GM12878 (cell line): Measurements from ENCODE around the gene WASF2. TPM values are rescaled to one million over a fixed set of nuclear protein-coding genes. Genes with fewer than 3 reads are reported as not detected.

Source experiments
- ATF7 ChIP-seq: fragments of 450-650 bp; IDR thresholded peaks from 2 replicates; pipeline ENCODE4 v1.6.1; 2016; ENCODE audit warnings: low read depth, mild to moderate bottlenecking
- BACH1 ChIP-seq: fragments of 450-650 bp; IDR thresholded peaks from 2 replicates; pipeline ENCODE4 v1.6.1; 2017; ENCODE audit warnings: mild to moderate bottlenecking, borderline replicate concordance
- BCL11A ChIP-seq: IDR thresholded peaks from 2 replicates; pipeline ENCODE4 v1.6.1; 2011; ENCODE audit warnings: low read depth, low read length
- BHLHE40 ChIP-seq, 2 experiments: fragments of 450-650 bp in 1 of 2; IDR thresholded peaks; 2 replicates each; pipeline ENCODE4 v1.6.1; 2011 to 2017; ENCODE audit warnings: low read depth in 2 of 2, borderline replicate concordance in 1 of 2, improper control_type of control experiment in 1 of 2, low read length in 1 of 2, mild to moderate bottlenecking in 1 of 2
- CHD4 ChIP-seq: fragments of 200-600 bp; sonication (generic); IDR thresholded peaks from 2 replicates; pipeline ENCODE4 v1.6.1; 2016; ENCODE audit warnings: mild to moderate bottlenecking
- DPF2 ChIP-seq: fragments of 450-650 bp; IDR thresholded peaks from 2 replicates; pipeline ENCODE4 v1.6.1; 2017; ENCODE audit warnings: mild to moderate bottlenecking
- GABPA ChIP-seq: IDR thresholded peaks from 2 replicates; pipeline ENCODE4 v1.6.1; 2014; ENCODE audit warnings: antibody characterized with exemption, low read depth, mild to moderate bottlenecking, inconsistent platforms
- IKZF2 ChIP-seq, 2 experiments: fragments of 450-650 bp; IDR thresholded peaks; 2 replicates each; pipeline ENCODE4 v1.6.1; 2017; ENCODE audit warnings: mild to moderate bottlenecking in 2 of 2, moderate library complexity in 2 of 2
- MEF2B ChIP-seq: fragments of 450-650 bp; IDR thresholded peaks from 2 replicates; pipeline ENCODE4 v1.6.1; 2018; ENCODE audit warnings: mild to moderate bottlenecking, moderate library complexity; ENCODE audit not compliant: partially characterized antibody, poor library complexity, severe bottlenecking
- MTA3 ChIP-seq: IDR thresholded peaks from 2 replicates; pipeline ENCODE4 v1.6.1; 2012; ENCODE audit warnings: low read length, inconsistent platforms, borderline replicate concordance
- NFXL1 ChIP-seq: fragments of 450-650 bp; IDR thresholded peaks from 2 replicates; pipeline ENCODE4 v1.6.1; 2017; ENCODE audit warnings: antibody characterized with exemption, mild to moderate bottlenecking, borderline replicate concordance
- NFYB ChIP-seq: IDR thresholded peaks from 2 replicates; pipeline ENCODE4 v1.6.1; 2011; ENCODE audit warnings: low read depth, mild to moderate bottlenecking, low read length, improper control_type of control experiment, moderate library complexity; ENCODE audit not compliant: insufficient read depth
- RFX5 ChIP-seq: IDR thresholded peaks from 2 replicates; pipeline ENCODE4 v1.6.1; 2011; ENCODE audit warnings: low read depth, low read length, improper control_type of control experiment
- SIN3A ChIP-seq: IDR thresholded peaks from 2 replicates; pipeline ENCODE4 v1.6.1; 2012; ENCODE audit warnings: low read depth, low read length, improper control_type of control experiment
- STAT1 ChIP-seq: fragments of 450-650 bp; conservative IDR thresholded peaks from 2 replicates; pipeline ENCODE4 v1.6.1; 2014; ENCODE audit warnings: antibody characterized with exemption, mild to moderate bottlenecking
- SUPT20H ChIP-seq: IDR thresholded peaks from 2 replicates; pipeline ENCODE4 v1.6.1; 2011; ENCODE audit warnings: low read depth, mild to moderate bottlenecking, low read length, moderate library complexity, borderline replicate concordance; ENCODE audit not compliant: control insufficient read depth
- TCF7 ChIP-seq: IDR thresholded peaks from 2 replicates; pipeline ENCODE4 v1.6.1; 2014; ENCODE audit warnings: antibody characterized with exemption, borderline replicate concordance
- WRNIP1 ChIP-seq: IDR thresholded peaks from 2 replicates; pipeline ENCODE4 v1.6.1; 2011; ENCODE audit warnings: low read depth, low read length, improper control_type of control experiment, borderline replicate concordance
- YY1 ChIP-seq: IDR thresholded peaks from 2 replicates; pipeline ENCODE4 v1.6.1; 2011; ENCODE audit warnings: low read depth, mild to moderate bottlenecking, low read length
- polyA plus RNA-seq, 11 experiments: library from polyadenylated mRNA; depleted of rRNA in 4 of 11; unstranded in 6 of 11; stranded (reverse) in 5 of 11; fragments of >200 nt; fragmentation: Nextera tagmentation in 4 of 11; fragmentation: Illumina TruSeq in 1 of 11; extraction: Ambion mirVana in 4 of 11; extraction: Trizol in 1 of 11; gene quantifications; 1 replicate in 1 of 11; 2 replicates in 10 of 11; pipeline versions ENCODE4 v1.2.1 to v1.2.3, GENCODE V29; 2011 to 2016; ENCODE audit warnings: inconsistent platforms in 2 of 11, missing spikeins in 2 of 11, low read depth in 1 of 11
- total RNA-seq, 4 experiments: library from RNA; depleted of rRNA in 3 of 4; stranded (reverse); fragments of >200 nt in 3 of 4; fragmentation: Illumina TruSeq in 1 of 4; extraction: Trizol in 1 of 4; gene quantifications; 2 replicates each; pipeline versions ENCODE4 v1.2.1 to v1.2.3, GENCODE V29; 2013 to 2021
- TF ChIP-seq, protein P1 (sequence below): fragments of 450-650 bp; IDR thresholded peaks from 2 replicates; pipeline ENCODE4 v1.6.1; 2018; ENCODE audit warnings: borderline replicate concordance, mild to moderate bottlenecking; ENCODE audit not compliant: partially characterized antibody
- TF ChIP-seq, protein P2 (sequence below): IDR thresholded peaks from 2 replicates; pipeline ENCODE4 v1.6.1; 2011; ENCODE audit warnings: low read depth, mild to moderate bottlenecking, low read length, moderate library complexity, borderline replicate concordance; ENCODE audit errors: extremely low read depth
- TF ChIP-seq, protein P3 (sequence below): IDR thresholded peaks from 2 replicates; pipeline ENCODE4 v1.6.1; 2012; ENCODE audit warnings: low read length, inconsistent platforms
- TF ChIP-seq, protein P4 (sequence below): fragments of 150-350 bp; IDR thresholded peaks from 2 replicates; pipeline ENCODE4 v1.6.1; 2016; ENCODE audit warnings: low read depth, low read length

Gene WASF2
- total and polyA plus RNA-seq, 10 of the 15 experiments (the other 5 are each of a cell fraction or from before 2014, with no cell fraction given) = 7.0 to 111 (median 37.1) TPM

DNA sequence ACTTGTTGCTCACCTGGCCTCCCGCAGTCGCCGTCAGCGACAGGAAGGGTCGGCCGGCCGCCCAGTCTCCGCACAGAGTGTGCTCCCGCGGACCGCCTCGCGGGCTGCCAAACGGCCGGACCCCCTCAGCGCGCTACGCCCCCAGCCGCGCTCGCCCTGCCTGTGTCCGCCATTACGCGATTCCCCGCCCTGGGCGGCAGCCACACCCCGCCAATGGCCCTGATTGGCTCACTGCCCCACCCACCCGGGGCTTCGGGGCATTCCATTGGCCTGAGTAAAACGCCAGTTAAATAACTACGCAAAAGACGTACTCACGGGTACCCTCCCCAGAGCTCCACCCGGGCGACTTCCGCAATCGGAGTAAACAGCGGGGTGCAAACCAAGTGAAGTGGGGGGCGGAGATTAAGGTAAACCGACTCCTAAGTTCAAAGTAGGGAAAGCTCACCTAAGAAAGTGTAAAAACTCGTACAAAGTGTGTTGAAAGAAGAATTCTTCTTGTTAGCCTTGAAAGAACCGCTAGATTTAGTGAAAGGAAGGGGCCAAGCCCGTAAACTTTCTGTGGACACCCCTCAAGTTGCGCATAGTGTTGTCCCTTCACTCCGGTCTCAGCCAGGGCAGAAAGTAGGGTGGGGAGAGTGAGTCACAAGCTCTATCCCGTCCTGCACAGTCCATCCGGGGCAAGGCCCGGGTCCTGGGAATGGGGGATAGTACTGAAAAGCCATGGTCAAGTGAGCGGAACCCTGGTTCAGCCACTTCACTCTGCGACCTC lies at the start of gene WASF2 (continued):
- peak; percentile 100 for TF ChIP-seq ATF7
- TF ChIP-seq STAT1 = peak; percentile 81; the same call in 1 of the 2 replicates
- TF ChIP-seq RFX5 = peak; percentile 37; the same call in 1 of the 2 replicates
- TF ChIP-seq, protein P1, sequence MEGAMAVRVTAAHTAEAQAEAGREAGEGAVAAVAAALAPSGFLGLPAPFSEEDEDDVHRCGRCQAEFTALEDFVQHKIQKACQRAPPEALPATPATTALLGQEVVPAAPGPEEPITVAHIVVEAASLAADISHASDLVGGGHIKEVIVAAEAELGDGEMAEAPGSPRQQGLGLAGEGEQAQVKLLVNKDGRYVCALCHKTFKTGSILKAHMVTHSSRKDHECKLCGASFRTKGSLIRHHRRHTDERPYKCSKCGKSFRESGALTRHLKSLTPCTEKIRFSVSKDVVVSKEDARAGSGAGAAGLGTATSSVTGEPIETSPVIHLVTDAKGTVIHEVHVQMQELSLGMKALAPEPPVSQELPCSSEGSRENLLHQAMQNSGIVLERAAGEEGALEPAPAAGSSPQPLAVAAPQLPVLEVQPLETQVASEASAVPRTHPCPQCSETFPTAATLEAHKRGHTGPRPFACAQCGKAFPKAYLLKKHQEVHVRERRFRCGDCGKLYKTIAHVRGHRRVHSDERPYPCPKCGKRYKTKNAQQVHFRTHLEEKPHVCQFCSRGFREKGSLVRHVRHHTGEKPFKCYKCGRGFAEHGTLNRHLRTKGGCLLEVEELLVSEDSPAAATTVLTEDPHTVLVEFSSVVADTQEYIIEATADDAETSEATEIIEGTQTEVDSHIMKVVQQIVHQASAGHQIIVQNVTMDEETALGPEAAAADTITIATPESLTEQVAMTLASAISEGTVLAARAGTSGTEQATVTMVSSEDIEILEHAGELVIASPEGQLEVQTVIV = peak; percentile 96
- no peak for TF ChIP-seq GABPA
- TF ChIP-seq BHLHE40 (IDR thresholded peaks at IDR 0.05; ENCODE audit: borderline replicate concordance in 1 of 2, low read depth in 2 of 2, low read length in 1 of 2) = peak; percentile 97 to 98
- no peak for TF ChIP-seq BCL11A
- TF ChIP-seq, protein P2, sequence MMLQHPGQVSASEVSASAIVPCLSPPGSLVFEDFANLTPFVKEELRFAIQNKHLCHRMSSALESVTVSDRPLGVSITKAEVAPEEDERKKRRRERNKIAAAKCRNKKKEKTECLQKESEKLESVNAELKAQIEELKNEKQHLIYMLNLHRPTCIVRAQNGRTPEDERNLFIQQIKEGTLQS = no peak
- no peak for TF ChIP-seq MTA3
- TF ChIP-seq DPF2 = peak; percentile 55; the same call in 1 of the 2 replicates
- TF ChIP-seq SIN3A = no peak
- peak; percentile 97 for TF ChIP-seq NFYB
- no peak for TF ChIP-seq CHD4
- no peak for TF ChIP-seq TCF7
- peak in 1 of 2 experiments; percentile 41; a peak in 1 of 4 replicates for TF ChIP-seq IKZF2 (IDR thresholded peaks at IDR 0.05)
- TF ChIP-seq WRNIP1 = no peak
- TF ChIP-seq SUPT20H = no peak
- TF ChIP-seq, protein P3, sequence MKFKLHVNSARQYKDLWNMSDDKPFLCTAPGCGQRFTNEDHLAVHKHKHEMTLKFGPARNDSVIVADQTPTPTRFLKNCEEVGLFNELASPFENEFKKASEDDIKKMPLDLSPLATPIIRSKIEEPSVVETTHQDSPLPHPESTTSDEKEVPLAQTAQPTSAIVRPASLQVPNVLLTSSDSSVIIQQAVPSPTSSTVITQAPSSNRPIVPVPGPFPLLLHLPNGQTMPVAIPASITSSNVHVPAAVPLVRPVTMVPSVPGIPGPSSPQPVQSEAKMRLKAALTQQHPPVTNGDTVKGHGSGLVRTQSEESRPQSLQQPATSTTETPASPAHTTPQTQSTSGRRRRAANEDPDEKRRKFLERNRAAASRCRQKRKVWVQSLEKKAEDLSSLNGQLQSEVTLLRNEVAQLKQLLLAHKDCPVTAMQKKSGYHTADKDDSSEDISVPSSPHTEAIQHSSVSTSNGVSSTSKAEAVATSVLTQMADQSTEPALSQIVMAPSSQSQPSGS = no peak
- no peak for TF ChIP-seq MEF2B
- TF ChIP-seq, protein P4, sequence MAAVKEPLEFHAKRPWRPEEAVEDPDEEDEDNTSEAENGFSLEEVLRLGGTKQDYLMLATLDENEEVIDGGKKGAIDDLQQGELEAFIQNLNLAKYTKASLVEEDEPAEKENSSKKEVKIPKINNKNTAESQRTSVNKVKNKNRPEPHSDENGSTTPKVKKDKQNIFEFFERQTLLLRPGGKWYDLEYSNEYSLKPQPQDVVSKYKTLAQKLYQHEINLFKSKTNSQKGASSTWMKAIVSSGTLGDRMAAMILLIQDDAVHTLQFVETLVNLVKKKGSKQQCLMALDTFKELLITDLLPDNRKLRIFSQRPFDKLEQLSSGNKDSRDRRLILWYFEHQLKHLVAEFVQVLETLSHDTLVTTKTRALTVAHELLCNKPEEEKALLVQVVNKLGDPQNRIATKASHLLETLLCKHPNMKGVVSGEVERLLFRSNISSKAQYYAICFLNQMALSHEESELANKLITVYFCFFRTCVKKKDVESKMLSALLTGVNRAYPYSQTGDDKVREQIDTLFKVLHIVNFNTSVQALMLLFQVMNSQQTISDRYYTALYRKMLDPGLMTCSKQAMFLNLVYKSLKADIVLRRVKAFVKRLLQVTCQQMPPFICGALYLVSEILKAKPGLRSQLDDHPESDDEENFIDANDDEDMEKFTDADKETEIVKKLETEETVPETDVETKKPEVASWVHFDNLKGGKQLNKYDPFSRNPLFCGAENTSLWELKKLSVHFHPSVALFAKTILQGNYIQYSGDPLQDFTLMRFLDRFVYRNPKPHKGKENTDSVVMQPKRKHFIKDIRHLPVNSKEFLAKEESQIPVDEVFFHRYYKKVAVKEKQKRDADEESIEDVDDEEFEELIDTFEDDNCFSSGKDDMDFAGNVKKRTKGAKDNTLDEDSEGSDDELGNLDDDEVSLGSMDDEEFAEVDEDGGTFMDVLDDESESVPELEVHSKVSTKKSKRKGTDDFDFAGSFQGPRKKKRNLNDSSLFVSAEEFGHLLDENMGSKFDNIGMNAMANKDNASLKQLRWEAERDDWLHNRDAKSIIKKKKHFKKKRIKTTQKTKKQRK = no peak
- peak; percentile 74; the same call in 1 of the 2 replicates for TF ChIP-seq BACH1
- peak; percentile 97 for TF ChIP-seq YY1
- TF ChIP-seq NFXL1 = no peak
